M059J (cell line): Measurements from ENCODE around the gene GGT7. TPM values are rescaled to one million over a fixed set of nuclear protein-coding genes. Genes with fewer than 3 reads are reported as not detected.

Experiments
- DNase-seq: peaks from one replicate; pipeline ENCODE4 v3.0.0-alpha.2; 2012; ENCODE audit warnings: low read depth
- total RNA-seq: library from RNA; depleted of rRNA; stranded (reverse); fragments of >200 nt; shearing (Covaris generic); gene quantifications from 2 replicates; pipeline ENCODE4 v1.2.3, GENCODE V29; 2014

The GGT7 gene
- total RNA-seq, 1 experiment from 2014 or later: 2.1 TPM

DNA sequence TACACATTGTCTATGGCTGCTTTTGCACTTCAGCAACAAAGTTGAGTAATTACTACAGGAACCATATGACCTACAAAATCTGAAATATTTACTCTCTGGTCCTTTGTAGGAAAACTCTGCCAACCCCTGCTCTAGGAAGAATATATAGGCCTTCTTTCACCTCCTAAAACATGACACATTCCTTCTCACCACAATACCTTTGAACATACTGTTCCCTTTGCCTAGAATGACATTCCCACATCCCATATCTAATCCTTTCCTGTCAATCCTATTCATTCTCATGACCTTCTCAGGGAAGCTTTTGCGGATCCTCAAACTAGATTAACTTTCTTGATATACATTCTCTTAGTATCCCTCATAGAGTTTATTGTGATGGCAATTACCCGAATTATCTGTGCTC is 29.2 kb downstream of the GGT7 start:
- DNase-seq: no peak

GRCh38 chr20:34842143-34842542 is 30.5 kb downstream of the GGT7 start:
- no peak for DNase-seq

GRCh38 chr20:34834459-34834893 is 38.2 kb downstream of the GGT7 start:
- DNase-seq: peak; percentile 60

DNA sequence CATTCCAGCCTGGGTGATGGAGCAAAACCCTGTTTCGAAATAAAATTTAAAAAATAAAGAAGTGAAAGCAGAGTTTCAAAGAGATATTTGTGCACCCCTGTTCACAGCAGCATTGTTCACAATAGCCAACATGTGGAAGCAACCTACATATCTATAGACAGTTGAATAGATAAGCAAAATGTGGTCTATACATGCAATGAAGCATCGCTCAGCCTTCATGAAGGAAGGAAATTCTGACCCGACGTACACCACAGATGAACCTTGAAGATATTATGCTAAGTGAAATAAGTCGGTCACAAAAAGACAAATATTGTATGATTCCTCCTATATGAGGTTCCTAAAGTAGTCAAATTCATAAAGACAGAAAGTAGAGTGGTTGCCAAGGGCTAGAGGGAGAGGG is 40.7 kb downstream of the GGT7 start:
- DNase-seq: no peak

DNA sequence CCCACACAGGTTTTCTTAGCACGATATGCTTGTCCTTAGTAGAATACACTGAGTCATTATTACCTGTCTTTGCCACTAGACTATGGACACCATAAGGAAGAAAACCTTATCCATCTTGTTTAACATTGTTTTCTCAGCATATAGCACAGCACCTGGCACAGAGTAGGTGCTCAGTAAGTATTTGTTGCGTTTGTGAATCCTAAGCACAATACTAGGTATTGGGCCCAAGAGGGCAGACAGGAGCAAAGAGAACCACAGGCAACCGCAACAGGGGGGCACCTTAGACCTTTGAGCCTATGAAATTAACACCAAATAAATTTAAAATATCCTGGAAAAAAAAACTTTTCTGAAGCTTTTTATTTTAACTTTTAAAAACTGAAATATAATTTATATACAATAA is 43.5 kb downstream of the GGT7 start:
- no peak for DNase-seq

GRCh38 chr20:34825530-34826362 is 46.9 kb downstream of the GGT7 start, which contains the start of gene NCOA6:
Gene NCOA6 (minus strand): TSS chr20:34825651. CDS start chr20:34782355, 43,296 bp downstream.
- DNase-seq: peak; percentile 74

GRCh38 chr20:34824806-34825529 is 47.7 kb downstream of the GGT7 start:
- peak; percentile 60 for DNase-seq

DNA sequence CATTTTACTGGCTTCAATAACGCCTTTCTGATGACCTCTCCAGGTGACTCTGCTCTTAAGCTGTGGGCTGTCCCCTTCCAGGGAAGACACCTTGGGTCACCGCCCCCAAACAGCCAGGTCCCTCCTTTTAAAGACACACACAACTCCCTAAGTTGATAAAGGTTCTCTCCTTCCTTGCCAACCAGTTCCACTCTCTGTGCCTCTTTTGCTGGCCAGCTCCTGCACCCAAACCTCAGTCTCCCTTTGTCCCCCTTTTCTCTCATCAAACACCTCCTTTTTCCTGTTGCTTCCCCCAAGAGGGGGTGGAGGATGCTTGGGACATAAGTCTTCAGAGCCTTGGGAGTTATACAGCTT is 48.2 kb downstream of the GGT7 start:
- DNase-seq: peak; percentile 90

GRCh38 chr20:34824026-34824425 is 48.6 kb downstream of the GGT7 start:
- no peak for DNase-seq

DNA sequence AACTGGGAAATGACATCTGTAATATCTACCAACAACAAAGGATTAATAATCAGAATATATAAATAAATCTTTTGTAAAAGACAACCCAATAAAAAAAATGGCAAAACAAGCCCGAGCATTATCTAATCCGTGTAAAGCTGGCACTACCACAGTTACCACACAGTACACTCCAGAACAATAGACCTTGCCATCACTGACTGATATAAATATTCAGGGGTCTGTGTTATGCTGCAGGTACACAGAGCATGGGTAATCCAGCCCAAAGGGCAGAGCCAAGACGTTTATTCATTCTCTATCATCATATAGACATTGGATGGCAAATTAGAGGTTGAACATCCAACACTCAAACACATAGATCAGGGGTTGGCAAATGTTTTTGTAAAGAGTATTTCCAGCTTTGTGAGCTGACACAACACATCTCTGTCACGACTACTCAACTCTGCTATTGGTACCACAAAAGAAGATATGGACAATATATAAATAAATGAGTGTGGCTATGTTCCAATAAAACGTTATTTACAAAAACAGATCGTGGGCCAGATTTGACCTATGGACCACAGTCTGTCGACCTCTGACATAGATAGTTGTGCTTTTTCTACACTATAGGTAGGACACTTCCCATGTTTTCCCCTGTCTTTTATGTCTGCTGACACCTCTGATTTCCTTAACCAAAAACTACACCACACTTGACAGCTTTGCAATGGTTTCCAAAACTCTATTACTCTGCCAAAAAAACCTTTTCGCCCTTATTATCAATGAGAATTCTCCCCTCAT is 51.7 kb downstream of the GGT7 start:
- no peak for DNase-seq

DNA sequence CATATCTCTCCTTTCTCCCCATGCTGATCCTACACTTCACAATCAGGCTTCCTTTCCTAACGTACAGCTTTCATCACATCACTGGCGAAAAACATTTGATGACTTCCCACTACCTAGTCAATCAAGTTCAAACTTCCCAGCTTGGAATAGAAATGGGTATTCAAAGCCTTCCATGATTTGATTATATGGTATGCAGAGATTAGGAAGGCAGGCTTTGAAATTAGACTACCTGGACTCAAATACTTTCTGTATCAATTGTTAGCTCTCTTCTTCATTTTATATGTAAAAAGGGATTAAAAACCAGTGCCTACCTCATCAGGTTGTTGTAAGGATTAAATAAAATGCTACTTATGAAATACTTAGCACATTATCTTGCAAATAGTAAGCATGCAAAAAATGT is 54.9 kb downstream of the GGT7 start:
- no peak for DNase-seq

DNA sequence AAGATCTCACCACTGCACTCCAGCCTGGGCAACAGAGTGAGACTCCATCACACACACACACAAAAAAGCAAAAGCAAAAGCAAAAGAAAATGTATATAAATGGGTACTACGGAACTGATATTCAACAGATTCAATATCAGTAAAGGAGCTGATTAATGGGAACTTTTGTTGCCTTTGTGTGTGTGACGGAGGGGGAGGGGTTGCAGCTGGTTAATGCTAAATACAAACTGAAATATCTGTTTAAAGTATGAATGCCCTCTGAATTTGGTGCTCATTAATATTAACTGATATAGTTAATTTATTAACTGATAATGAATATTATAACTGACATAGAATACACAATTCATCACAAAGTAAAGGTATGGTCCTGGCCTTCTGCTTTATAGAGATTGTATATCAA is 55.6 kb downstream of the GGT7 start:
- no peak for DNase-seq

- peak; percentile 36 for DNase-seq
These were observed 57.0 kb downstream of the GGT7 start for GRCh38 chr20:34815636-34816035.

- no peak for DNase-seq
These were observed 64.1 kb downstream of the GGT7 start for GRCh38 chr20:34808583-34808982.

GRCh38 chr20:34807944-34808465 is 64.7 kb downstream of the GGT7 start:
- DNase-seq: peak; percentile 50

- DNase-seq: no peak
These were observed 66.4 kb downstream of the GGT7 start for GRCh38 chr20:34806255-34806654.

DNA sequence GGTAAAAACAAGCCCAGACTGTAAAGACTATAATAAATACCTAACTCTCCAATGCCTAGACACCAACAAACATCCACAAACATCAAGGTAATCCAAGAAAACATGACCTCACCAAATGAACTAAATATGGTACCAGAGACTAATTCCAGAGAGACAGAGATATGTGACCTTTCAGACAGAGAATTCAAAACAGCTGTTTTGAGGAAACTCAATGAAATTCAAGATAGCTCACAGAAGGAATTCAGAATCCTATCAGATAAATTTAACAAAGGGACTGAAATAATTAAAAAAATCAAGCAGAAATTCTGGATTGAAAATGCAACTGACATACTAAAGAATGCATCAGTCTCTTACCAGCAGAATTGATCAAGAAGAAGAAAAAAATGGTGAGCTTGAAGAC is 73.8 kb downstream of the GGT7 start:
- DNase-seq: no peak

DNA sequence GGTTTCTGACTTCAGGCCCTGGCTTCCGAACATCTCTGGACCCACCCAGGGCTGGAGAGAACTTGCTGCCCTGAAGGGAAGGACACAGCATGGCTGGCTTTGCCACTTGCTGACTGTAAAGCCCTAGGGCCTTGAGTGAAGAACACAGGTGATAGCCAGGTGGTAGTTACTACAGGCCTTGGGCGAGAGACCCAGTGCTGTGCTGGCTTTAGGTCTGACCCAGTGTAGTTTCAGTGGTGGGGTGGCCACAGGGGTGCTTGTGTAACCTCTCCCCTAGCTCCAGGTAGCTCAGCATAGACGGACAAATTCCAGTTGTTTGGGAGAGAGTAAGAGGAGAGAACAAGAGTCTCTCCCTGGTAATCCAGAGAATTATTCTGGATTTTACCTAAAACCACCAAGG is 74.3 kb downstream of the GGT7 start:
- no peak for DNase-seq

DNA sequence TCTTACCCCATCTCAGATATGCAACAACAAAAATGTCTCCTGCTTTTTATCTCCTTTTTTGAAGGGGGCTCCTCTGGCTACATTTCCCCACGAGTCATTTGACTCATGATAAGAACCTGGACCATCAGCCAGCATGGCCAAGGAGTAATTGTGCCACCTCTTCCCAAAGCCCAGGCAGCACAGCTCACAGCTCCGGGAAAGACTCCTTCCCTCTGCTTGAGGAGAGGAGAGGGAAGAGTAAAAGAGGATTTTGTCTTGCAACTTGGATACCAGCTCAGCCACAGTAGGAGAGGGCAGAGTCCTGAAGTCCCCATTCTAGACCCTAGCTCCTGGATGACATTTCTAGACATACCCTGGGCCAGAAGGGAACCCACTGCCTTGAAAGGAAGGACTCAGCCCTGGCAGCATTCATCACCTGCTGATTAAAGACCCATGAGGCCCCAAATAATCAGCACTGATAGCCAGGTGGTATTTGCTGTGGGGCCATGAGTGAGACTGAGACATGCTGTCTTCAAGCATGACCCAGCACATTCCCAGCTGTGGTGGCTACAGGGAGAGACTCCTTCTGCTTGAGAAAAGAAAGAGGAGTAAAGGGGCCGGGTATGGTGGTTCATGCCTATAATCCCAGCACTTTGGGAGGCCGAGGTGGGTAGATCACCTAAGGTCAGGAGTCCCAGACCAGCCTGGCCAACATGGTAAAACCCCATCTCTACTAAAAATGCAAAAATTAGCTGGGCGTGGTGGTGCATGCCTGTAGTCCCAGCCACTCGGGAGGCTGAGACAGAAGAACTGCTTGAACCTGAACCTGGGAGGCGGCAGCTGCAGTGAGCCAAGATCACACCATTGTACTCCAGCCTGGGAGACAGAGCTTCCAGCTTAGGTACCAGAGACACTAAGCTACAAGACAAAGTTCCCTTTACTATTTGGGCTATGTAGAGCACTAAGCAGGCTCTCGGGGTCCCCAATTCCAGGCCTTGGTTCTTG is 75.4 kb downstream of the GGT7 start:
- DNase-seq: no peak
